Esophagus (tissue), 2 donors: ENCODE results near the gene UGT1A7. TPM values are rescaled to one million over a fixed set of nuclear protein-coding genes. Genes with fewer than 3 reads are reported as not detected.
"Not testable (repeated sequence)": the region's sequence is repeated elsewhere in the genome, so short reads cannot be mapped to it uniquely, and the experiment has no call there.

Source experiments
- H3K27ac ChIP-seq, 2 donors: one replicate each; pipeline ENCODE4 v1.5.1; 2013; ENCODE audit warnings: low read depth in 2 of 2, mild to moderate bottlenecking in 2 of 2, inconsistent platforms in 1 of 2, low read length in 1 of 2, moderate library complexity in 1 of 2
- H3K27me3 ChIP-seq, 2 donors: one replicate each; pipeline ENCODE4 v1.6.1; 2013; ENCODE audit warnings: low read length in 2 of 2, control low read depth in 1 of 2, mild to moderate bottlenecking in 1 of 2; ENCODE audit not compliant: insufficient read depth in 2 of 2, control insufficient read depth in 1 of 2
- H3K36me3 ChIP-seq, 2 donors: one replicate each; pipeline ENCODE4 v1.6.1; 2013; ENCODE audit warnings: low read length in 1 of 2; ENCODE audit not compliant: control insufficient read depth in 2 of 2, insufficient read depth in 2 of 2
- H3K4me1 ChIP-seq, 2 donors: one replicate each; pipeline ENCODE4 v1.6.1; 2013; ENCODE audit warnings: low read length in 1 of 2; ENCODE audit not compliant: control insufficient read depth in 2 of 2, insufficient read depth in 2 of 2
- H3K4me3 ChIP-seq, 2 donors: one replicate each; pipeline ENCODE4 v1.5.1; 2013; ENCODE audit warnings: low read length in 2 of 2, mild to moderate bottlenecking in 2 of 2, low read depth in 1 of 2, moderate library complexity in 1 of 2
- H3K9me3 ChIP-seq, 2 donors: one replicate each; pipeline ENCODE4 v1.6.1; 2013; ENCODE audit warnings: mild to moderate bottlenecking in 2 of 2, low read depth in 1 of 2, low read length in 1 of 2, moderate library complexity in 1 of 2; ENCODE audit not compliant: control insufficient read depth in 2 of 2, insufficient read depth in 1 of 2
- WGBS, 2 donors: extraction: QIAGEN DNeasy Blood & Tissue Kit; methylation state at CpG; one replicate each; pipeline ENCODE4 v1.1.7; 2013; 5-methylcytosine and 5-hydroxymethylcytosine counted together
- polyA plus RNA-seq, 2 donors: library from polyadenylated mRNA; stranded (reverse); fragments of 200-250 nt; gene quantifications; one replicate each; pipeline ENCODE4 v1.2.3, GENCODE V29; 2013
- donor health status: healthy with polysubstance abuse.
- donor health status: Bipolar disorder and iron deficiency.

UGT1A7 gene
- polyA plus RNA-seq = 10 to 100 TPM; 28.8 to 54.2 TPM

DNA sequence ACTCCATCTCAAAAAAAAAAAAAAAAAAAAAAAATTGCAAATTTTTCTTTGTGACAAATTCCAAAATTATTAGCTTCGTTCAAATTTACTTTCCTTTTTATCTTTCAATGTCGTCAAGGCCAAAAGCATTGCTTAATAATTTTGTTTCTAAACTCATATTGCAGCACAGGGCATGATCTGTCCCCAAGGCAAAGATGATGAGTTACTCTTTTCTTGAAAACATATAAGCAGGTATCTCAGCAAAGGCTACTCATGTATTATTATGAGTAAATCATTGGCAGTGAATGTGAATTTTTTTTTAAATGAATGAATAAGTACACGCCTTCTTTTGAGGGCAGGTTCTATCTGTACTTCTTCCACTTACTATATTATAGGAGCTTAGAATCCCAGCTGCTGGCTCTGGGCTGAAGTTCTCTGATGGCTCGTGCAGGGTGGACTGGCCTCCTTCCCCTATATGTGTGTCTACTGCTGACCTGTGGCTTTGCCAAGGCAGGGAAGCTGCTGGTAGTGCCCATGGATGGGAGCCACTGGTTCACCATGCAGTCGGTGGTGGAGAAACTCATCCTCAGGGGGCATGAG, at the start of gene UGT1A7:
TSS of gene UGT1A7 (plus strand) at position 381 of the 579 bp plus-strand sequence. CDS start at position 418, 37 bp downstream.
- H3K4me1 ChIP-seq = peaks cover 0 to 3% of the 10 kb centered on the region in 2 donors
- 48 to 59% methylated on average over 5 of the region's 5 CpGs for whole genome bisulfite sequencing, 2 donors
- no peaks in the 10 kb centered on the region for H3K9me3 ChIP-seq
- H3K27me3 ChIP-seq = no peaks in the 10 kb centered on the region
- peak within 1 kb of the TSS; percentile 4 to 31 for H3K4me3 ChIP-seq
- peak within 1 kb of the TSS; percentile 67 to 71 for H3K27ac ChIP-seq
- H3K36me3 ChIP-seq = no peaks in the 10 kb centered on the region

DNA sequence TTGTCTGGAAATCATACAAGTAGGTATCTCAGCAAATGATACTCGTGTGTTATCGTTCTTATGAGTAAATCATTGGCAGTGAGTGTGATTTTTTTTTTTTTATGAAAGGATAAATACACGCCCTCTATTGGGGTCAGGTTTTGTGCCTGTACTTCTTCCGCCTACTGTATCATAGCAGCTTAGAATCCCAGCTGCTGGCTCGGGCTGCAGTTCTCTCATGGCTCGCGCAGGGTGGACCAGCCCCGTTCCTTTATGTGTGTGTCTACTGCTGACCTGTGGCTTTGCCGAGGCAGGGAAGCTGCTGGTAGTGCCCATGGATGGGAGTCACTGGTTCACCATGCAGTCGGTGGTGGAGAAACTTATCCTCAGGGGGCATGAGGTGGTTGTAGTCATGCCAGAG, 45.4 kb upstream of the UGT1A7 start, which contains the start of gene UGT1A10:
TSS of gene UGT1A10 (plus strand) at position 143 of the 400 bp plus-strand sequence. CDS start at position 218, 75 bp downstream.
- 78 to 81% methylated on average over 10 of the region's 10 CpGs for WGBS, 2 donors
- not testable (repeated sequence) for H3K4me1 ChIP-seq, H3K9me3 ChIP-seq, H3K4me3 ChIP-seq, H3K27me3 ChIP-seq, H3K36me3 ChIP-seq, H3K27ac ChIP-seq

DNA sequence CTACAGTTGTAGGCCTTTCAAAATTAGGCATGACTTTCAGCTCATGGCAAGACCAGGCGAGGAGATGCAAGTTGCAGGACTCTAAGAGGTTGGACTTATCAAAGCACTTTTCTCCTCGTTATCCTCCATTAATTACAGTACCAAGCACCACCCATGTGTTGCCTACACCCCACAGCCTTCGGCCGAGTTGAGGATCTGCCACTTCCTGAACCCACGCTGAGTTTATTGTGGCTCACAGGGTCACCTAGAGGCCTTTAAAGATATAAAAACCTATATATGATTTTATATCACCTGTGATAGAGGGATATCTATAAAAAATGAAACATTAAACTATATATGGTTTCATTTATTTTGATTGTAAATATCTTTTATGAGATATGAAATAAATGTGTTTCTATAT, 42.9 kb upstream of the UGT1A7 start:
- Histone ChIP-seq H3K4me3 (no peak overlapping the region), H3K9me3 (peaks cover 0 to 6% of the 10 kb centered on the region in 2 donors), H3K27me3 (no peaks in the 10 kb centered on the region), H3K27ac (peak overlapping the region in 1 of 2 donors; percentile 6), H3K4me1 (peaks cover 0 to 4% of the 10 kb centered on the region in 2 donors), H3K36me3 (no peaks in the 10 kb centered on the region)
- 33 to 36% methylated on average over 5 of the region's 5 CpGs for WGBS, 2 donors

DNA sequence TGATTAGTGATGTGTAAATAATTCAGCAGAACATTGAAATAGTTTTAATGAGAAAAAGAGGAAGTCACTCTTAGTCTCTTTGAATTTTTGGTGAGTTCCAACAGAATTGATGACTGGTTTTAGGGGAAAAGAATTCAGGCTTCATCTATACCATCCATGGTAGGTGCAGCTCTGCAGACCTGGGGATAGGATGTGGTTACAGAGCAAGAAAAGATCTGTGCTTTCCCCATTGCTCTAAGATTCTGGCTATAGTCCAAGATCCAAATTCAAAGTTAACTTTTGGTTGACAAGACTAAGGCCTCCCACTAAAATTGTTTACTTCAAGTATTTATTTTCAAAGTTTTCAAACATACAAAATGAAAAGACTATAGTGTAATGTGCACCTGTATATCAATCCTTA, 41.8 kb upstream of the UGT1A7 start:
- no peak overlapping the region for H3K4me3 ChIP-seq
- H3K27ac ChIP-seq = no peak overlapping the region
- no peaks in the 10 kb centered on the region for H3K27me3 ChIP-seq
- H3K36me3 ChIP-seq = no peaks in the 10 kb centered on the region
- peaks cover 0 to 6% of the 10 kb centered on the region in 2 donors for H3K9me3 ChIP-seq
- peaks cover 0 to 4% of the 10 kb centered on the region in 2 donors for H3K4me1 ChIP-seq

DNA sequence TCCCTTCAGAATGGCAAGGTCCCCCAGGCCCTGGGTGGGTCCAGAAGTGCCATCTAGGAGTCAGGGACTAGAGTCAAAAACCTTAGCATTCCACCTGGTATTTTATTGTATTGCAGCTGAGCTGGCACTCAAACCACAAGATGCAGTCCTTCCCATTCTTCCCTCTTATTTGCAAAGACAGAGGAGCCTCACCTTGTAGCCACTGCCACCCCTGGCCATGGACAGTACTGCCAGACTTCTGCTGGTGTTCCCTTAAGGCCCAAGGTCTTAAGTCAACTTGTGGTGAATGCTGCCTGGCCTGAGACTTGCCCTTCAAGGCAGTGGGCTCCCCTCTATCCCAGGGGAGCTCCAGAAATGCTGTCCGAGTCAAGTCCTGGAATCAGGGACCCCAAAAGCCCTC, 38.6 kb upstream of the UGT1A7 start:
- peaks cover 6 to 7% of the 10 kb centered on the region in 2 donors for H3K9me3 ChIP-seq
- H3K27ac ChIP-seq = no peak overlapping the region
- 91 to 95% methylated on average over 1 of the region's 1 CpG for WGBS, 2 donors
- H3K4me1 ChIP-seq = peaks cover 0 to 4% of the 10 kb centered on the region in 2 donors
- no peaks in the 10 kb centered on the region for H3K27me3 ChIP-seq
- H3K36me3 ChIP-seq = no peaks in the 10 kb centered on the region
- H3K4me3 ChIP-seq = no peak overlapping the region

DNA sequence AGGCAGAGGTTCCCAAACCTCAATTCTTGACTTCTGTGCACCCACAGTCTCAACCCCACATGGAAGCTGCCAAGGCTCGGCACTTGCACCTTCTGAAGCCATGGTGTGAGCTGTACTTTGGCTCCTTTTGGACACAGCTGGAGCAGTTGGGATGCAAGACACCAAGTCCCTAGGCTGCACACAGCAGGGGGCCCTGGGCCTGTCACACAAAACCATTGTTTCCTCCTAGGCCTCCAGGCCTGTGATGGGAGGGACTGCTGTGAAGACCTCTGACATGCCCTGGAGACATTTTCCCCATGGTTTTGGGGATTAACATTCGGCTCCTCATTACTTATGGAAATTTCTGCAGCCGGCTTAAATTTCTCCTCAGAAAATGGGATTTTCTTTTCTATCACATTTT, 35.7 kb upstream of the UGT1A7 start:
- not testable (repeated sequence) for H3K9me3 ChIP-seq

DNA sequence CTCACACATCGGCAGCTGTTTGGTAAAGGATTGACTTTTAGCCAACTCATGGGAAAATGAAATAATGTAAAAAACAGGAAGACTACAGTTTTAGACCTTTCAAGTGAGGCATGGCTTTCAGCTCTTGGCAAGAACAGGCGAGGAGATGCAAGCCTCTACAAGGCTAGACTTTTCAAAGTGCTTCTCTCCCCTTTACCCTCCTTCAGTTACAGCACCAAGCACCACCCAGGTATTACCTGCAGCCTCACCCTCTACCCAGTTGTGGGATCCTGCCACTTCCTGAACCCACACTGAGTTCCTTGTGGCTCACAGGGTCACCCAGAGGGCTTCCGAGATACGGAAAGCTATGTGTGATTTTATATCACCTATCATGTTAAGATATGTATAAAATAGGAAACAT, 30.7 kb upstream of the UGT1A7 start:
- H3K27ac ChIP-seq = peak overlapping the region; percentile 20 to 52
- H3K9me3 ChIP-seq = peaks cover 0 to 2% of the 10 kb centered on the region in 2 donors
- H3K4me3 ChIP-seq = no peak overlapping the region
- no peaks in the 10 kb centered on the region for H3K4me1 ChIP-seq
- H3K36me3 ChIP-seq = no peaks in the 10 kb centered on the region
- H3K27me3 ChIP-seq = no peaks in the 10 kb centered on the region
- 41 to 60% methylated on average over 4 of the region's 4 CpGs for WGBS, 2 donors

More for the DNA sequence above, 35.7 kb upstream of the UGT1A7 start:
- H3K36me3 ChIP-seq, H3K4me3 ChIP-seq, H3K4me1 ChIP-seq, H3K27ac ChIP-seq, H3K27me3 ChIP-seq: not testable (repeated sequence)
- WGBS, 2 donors = 89 to 92% methylated on average over 3 of the region's 3 CpGs

DNA sequence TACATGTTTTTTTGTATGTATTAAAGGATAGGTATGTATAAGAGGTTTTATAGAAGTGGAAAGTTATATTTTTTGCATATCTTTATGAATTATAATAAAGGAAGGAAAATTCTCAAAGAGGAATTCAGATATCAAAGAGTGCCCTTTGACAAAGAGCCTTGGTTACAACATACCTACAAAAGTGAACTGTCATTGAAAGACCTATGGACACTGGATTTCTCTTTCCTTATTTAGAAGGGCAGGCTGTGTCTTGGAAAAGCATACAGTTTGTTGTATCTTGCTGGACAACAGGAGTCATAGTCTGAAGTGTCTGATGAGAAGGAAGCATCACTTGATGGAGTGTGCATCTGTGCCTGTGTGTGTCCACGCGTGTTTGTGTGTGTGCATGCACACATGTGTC, 30.3 kb upstream of the UGT1A7 start:
- 89 to 90% methylated on average over 2 of the region's 2 CpGs for WGBS, 2 donors
- no peaks in the 10 kb centered on the region for H3K36me3 ChIP-seq
- peak overlapping the region in 1 of 2 donors; percentile 41 for H3K27ac ChIP-seq
- no peaks in the 10 kb centered on the region for H3K4me1 ChIP-seq
- H3K4me3 ChIP-seq = no peak overlapping the region
- H3K9me3 ChIP-seq = no peaks in the 10 kb centered on the region
- H3K27me3 ChIP-seq = no peaks in the 10 kb centered on the region

DNA sequence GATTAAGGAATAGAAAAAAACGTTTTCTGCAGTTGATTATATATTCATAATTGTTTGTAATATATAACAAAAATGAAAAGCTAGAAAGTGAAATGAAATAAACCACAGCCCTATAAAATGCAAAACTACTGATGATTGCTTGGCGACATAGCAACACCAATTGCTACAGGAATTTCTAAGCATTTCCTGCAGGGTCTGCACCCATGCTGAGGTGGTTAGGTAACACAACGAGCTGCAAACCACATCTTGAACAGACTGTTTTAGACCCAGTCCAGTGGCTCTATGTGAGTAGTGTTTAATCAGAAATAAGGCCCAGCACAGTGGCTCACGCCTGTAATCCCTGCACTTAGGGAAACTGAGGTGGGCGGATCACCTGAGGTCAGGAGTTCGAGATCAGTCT, 27.2 kb upstream of the UGT1A7 start:
- no peaks in the 10 kb centered on the region for H3K9me3 ChIP-seq
- no peaks in the 10 kb centered on the region for H3K4me1 ChIP-seq
- no peak overlapping the region for H3K27ac ChIP-seq
- 68 to 74% methylated on average over 6 of the region's 6 CpGs for WGBS, 2 donors
- no peak overlapping the region for H3K4me3 ChIP-seq
- H3K27me3 ChIP-seq = peaks cover 0 to 2% of the 10 kb centered on the region in 2 donors
- H3K36me3 ChIP-seq = no peaks in the 10 kb centered on the region

DNA sequence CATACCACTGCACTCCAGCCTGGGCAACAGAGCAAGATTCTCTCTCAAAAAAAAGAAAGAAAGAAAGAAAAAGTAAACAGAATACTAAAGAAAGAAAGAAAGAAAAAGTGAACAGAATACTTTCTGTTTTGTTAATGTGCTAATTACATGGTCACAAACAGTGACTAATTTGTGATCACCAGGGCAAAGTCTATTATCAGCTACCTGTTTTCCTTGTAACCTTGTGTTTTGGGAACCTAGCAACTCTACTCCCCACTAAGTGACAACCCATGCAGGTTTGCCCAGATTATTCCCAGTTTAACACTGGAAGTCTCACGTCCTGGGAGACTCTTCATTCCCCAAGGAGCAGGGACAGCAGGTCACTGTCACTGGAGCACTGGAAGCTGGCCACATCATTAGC, 26.7 kb upstream of the UGT1A7 start:
- Histone ChIP-seq H3K36me3 (no peaks in the 10 kb centered on the region), H3K27ac (no peak overlapping the region), H3K27me3 (peaks cover 0 to 2% of the 10 kb centered on the region in 2 donors), H3K4me3 (no peak overlapping the region), H3K4me1 (no peaks in the 10 kb centered on the region), H3K9me3 (no peaks in the 10 kb centered on the region)
- 39 to 56% methylated on average over 1 of the region's 1 CpG for WGBS, 2 donors
